Neural progenitor cell (in vitro differentiated cells): ENCODE measurements around the gene SLAIN2.

ENCODE experiments used
- EZH2 ChIP-seq: fragments of 200-600 bp; sonication (generic); IDR thresholded peaks from 2 replicates; pipeline ENCODE4 v1.6.1; 2017; ENCODE audit warnings: antibody characterized with exemption, mild to moderate bottlenecking, moderate library complexity
- TF ChIP-seq, protein P1 (sequence below): fragments of 200-600 bp; sonication (generic); IDR thresholded peaks from 2 replicates; pipeline ENCODE4 v1.5.1; 2017; ENCODE audit warnings: antibody characterized with exemption, mild to moderate bottlenecking

DNA sequence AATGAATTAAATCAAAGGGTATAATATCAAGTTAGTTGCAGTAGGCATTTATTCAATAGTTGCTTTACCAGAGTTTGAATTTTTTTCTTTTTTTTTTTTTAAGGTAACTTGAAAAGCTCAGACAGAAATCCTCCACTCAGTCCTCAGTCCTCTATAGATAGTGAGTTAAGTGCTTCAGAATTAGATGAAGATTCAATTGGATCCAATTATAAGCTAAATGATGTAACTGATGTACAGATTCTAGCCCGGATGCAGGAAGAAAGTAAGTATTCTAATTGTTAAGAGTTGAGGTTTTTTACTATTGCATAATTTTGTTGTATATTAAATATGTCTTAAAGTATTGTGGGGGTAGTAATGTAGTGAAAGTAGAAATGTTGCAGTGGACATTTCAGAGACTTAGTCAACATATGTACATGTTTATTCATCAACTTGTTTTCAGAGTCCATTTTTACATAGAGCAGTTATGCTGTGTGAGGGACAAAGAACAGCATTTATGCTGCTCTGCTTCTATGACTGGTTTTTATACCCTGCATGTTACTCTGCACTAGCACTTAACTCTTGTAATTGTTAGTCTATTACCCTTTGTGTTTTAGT is 38.4 kb downstream of the SLAIN2 start:
- TF ChIP-seq, protein P1, sequence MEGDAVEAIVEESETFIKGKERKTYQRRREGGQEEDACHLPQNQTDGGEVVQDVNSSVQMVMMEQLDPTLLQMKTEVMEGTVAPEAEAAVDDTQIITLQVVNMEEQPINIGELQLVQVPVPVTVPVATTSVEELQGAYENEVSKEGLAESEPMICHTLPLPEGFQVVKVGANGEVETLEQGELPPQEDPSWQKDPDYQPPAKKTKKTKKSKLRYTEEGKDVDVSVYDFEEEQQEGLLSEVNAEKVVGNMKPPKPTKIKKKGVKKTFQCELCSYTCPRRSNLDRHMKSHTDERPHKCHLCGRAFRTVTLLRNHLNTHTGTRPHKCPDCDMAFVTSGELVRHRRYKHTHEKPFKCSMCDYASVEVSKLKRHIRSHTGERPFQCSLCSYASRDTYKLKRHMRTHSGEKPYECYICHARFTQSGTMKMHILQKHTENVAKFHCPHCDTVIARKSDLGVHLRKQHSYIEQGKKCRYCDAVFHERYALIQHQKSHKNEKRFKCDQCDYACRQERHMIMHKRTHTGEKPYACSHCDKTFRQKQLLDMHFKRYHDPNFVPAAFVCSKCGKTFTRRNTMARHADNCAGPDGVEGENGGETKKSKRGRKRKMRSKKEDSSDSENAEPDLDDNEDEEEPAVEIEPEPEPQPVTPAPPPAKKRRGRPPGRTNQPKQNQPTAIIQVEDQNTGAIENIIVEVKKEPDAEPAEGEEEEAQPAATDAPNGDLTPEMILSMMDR: no peak
- TF ChIP-seq EZH2: no peak
